ENCODE data around the gene CHRNA5. TPM values are rescaled to one million over a fixed set of nuclear protein-coding genes. Genes with fewer than 3 reads are reported as not detected.
"Not testable (repeated sequence)": the region's sequence is repeated elsewhere in the genome, so short reads cannot be mapped to it uniquely, and the experiment has no call there.

CHRNA5 gene
- total RNA-seq (2014; rRNA removed; shearing (Covaris generic)), result 7.8 and 10.0 TPM in 2 replicates

- DNase-seq, result peak; percentile 95
- Histone ChIP-seq H3K4me3 (ENCODE audit: insufficient read depth, low read depth, low read length) (peak within 1 kb of the TSS; percentile 83), H3K36me3 (replicated peaks; ENCODE audit: control insufficient read depth, insufficient read depth, low read length) (no peaks in the 10 kb centered on the region), H3K27me3 (ENCODE audit: control insufficient read depth, insufficient read depth, low read length) (no peaks in the 10 kb centered on the region)
Measured at GRCh38 chr15:78565097-78565950, at the start of gene CHRNA5. Gene CHRNA5, plus strand, starts transcription at chr15:78565520. Its CDS starts 200 bp downstream, at chr15:78565720.

GRCh38 chr15:78520035-78520434 is 45.3 kb upstream of the CHRNA5 start:
- DNase-seq; H3K36me3 ChIP-seq (replicated peaks; ENCODE audit: control insufficient read depth, insufficient read depth, low read length): not testable (repeated sequence)

GRCh38 chr15:78524230-78524629 is 41.1 kb upstream of the CHRNA5 start:
- DNase-seq, result no peak
- Histone ChIP-seq H3K27me3 (ENCODE audit: control insufficient read depth, insufficient read depth, low read length) (no peaks in the 10 kb centered on the region), H3K36me3 (replicated peaks; ENCODE audit: control insufficient read depth, insufficient read depth, low read length) (no peaks in the 10 kb centered on the region), H3K4me3 (ENCODE audit: insufficient read depth, low read depth, low read length) (no peak overlapping the region)

More at GRCh38 chr15:78520035-78520434, 45.3 kb upstream of the CHRNA5 start:
- H3K4me3 ChIP-seq (ENCODE audit: insufficient read depth, low read depth, low read length); H3K27me3 ChIP-seq (ENCODE audit: control insufficient read depth, insufficient read depth, low read length): not testable (repeated sequence)

- no peaks in the 10 kb centered on the region for H3K36me3 ChIP-seq (replicated peaks; ENCODE audit: control insufficient read depth, insufficient read depth, low read length)
- DNase-seq, result no peak
- no peaks in the 10 kb centered on the region for H3K27me3 ChIP-seq (ENCODE audit: control insufficient read depth, insufficient read depth, low read length)
- H3K4me3 ChIP-seq (ENCODE audit: insufficient read depth, low read depth, low read length), result no peak overlapping the region
Measured at GRCh38 chr15:78527325-78527724, 38.0 kb upstream of the CHRNA5 start.

- DNase-seq, result no peak
- Histone ChIP-seq H3K36me3 (replicated peaks; ENCODE audit: control insufficient read depth, insufficient read depth, low read length) (no peaks in the 10 kb centered on the region), H3K4me3 (ENCODE audit: insufficient read depth, low read depth, low read length) (no peak overlapping the region), H3K27me3 (ENCODE audit: control insufficient read depth, insufficient read depth, low read length) (no peaks in the 10 kb centered on the region)
Measured at GRCh38 chr15:78533331-78533730, 32.0 kb upstream of the CHRNA5 start.

GRCh38 chr15:78536134-78536533 is 29.2 kb upstream of the CHRNA5 start:
- H3K4me3 ChIP-seq (ENCODE audit: insufficient read depth, low read depth, low read length), result no peak overlapping the region
- H3K27me3 ChIP-seq (ENCODE audit: control insufficient read depth, insufficient read depth, low read length), result no peaks in the 10 kb centered on the region
- DNase-seq, result no peak
- H3K36me3 ChIP-seq (replicated peaks; ENCODE audit: control insufficient read depth, insufficient read depth, low read length), result no peaks in the 10 kb centered on the region

DNA sequence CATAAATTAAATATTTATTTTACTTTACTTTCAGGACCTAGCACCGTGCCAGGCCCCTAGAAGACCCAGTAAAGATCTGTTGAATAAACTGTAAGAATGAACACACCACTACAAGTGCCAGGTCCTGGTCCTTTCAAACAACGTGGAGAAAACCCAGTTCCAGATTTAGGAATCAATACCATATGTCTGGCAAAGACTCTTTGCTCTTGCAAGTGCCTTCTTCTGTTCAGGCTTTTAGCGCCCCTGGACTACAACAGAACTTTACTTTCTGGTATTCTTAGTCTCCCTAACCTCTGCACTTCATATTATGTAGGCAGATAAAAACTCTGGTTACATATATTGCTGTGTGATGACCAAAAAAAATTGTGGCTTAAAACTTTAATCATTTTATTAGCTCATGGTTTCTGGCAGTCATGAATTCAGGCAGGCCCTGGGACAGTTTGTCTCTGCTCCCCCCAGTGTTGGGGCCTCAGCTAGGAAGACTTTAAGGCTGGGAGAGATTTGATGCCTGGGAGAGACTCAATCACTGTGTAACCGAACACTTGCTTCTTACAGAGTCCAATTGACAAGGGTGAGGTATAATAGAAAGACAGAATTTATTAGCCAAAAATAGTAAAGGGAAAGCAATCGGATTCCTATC is 27.9 kb upstream of the CHRNA5 start:
- Histone ChIP-seq H3K4me3 (ENCODE audit: insufficient read depth, low read depth, low read length) (no peak overlapping the region), H3K27me3 (ENCODE audit: control insufficient read depth, insufficient read depth, low read length) (no peaks in the 10 kb centered on the region), H3K36me3 (replicated peaks; ENCODE audit: control insufficient read depth, insufficient read depth, low read length) (peaks cover 4% of the 10 kb centered on the region)
- no peak for DNase-seq

DNA sequence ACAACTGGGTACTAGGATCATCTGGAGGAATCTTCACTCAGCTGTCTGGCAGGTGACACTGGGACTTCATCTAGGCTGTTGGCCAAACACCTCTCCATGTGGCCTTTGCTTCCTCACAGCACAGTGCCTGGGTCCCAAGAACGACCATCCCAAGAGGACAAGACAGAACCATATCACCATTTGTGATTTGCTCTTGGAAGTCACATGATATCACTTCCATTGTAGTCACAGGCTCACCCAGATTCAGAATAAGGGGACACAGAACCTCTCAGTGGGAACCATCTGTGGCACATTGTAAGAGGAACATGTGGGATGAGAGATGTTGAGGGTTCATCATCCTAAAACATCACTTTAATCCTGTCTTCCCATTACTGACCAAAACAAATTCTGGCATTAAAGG is 27.0 kb upstream of the CHRNA5 start:
- no peak for DNase-seq
- H3K4me3 ChIP-seq (ENCODE audit: insufficient read depth, low read depth, low read length), result no peak overlapping the region
- H3K36me3 ChIP-seq (replicated peaks; ENCODE audit: control insufficient read depth, insufficient read depth, low read length), result peaks cover 14% of the 10 kb centered on the region
- no peaks in the 10 kb centered on the region for H3K27me3 ChIP-seq (ENCODE audit: control insufficient read depth, insufficient read depth, low read length)

DNA sequence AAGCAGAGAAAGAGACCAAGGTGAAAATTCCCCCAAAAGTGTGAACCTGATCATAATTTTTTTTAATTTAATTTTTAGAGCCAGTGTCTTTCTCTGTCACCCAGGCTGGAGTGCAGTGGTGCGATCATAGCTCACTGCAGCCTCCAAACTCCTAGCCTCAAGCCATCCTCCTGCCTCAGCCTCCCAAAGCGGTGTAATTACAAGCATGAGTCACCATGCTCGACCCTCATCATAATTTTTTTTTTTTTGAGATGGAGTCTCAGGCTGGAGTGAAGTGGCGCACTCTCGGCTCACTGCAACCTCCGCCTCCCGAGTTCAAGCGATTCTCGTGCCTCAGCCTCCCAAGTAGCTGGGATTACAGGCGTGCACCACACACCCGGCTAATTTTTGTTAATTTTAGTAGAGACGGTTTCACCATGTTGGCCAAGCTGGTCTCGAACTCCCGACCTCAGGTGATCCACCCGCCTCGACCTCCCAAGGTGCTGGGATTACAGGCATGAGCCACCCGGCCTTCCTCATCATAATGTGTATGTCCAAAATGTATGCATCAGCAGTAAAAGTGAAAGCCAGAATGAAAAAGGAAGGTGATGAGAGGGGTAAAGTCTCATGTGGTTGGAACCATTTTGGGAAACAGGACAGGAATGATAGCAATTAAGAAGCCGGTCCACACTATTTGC is 25.7 kb upstream of the CHRNA5 start:
- Histone ChIP-seq H3K4me3 (ENCODE audit: insufficient read depth, low read depth, low read length) (peak overlapping the region; percentile 87), H3K36me3 (replicated peaks; ENCODE audit: control insufficient read depth, insufficient read depth, low read length) (peaks cover 15% of the 10 kb centered on the region)
- not testable (repeated sequence) for DNase-seq; H3K27me3 ChIP-seq (ENCODE audit: control insufficient read depth, insufficient read depth, low read length)

DNA sequence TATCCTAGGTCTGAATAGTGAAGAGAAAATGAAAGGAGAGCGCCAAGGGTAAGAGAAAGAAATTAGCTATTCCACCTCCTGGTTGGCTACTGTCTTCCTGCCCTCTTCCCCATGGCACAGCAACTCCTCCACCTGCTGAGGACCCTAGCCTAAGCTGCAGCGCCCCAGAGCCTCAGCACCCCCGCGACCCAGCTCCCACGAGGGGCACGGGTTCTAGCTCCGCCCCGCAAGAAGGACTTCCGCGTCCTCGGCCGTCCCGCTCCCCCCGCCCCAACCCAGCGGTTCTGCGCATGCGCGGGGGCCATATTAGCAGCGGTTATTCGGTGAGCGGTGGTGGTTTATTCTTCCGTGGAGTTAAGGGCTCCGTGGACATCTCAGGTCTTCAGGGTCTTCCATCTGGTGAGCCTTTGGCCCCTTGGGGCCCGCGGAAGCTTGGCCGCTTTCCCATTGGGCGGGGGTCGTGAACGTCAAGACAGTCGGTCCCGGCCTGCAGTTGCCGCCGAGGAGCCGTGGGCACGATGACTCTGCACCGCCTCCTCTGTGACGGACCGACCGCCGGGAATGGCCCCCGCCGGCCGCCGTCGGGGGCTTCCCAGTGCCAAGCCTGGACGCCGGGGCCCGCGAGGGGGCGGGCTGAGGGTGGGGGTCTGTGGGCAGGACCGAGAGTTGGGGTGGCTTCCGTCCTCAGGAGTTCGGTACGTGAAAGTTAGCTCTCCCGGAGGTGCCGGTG is 25.0 kb upstream of the CHRNA5 start, which contains the start of gene PSMA4:
Gene PSMA4 (plus strand): TSS at position 304 of the 730 bp plus-strand sequence. CDS start 1,484 bp downstream, outside the sequence.
- H3K27me3 ChIP-seq (ENCODE audit: control insufficient read depth, insufficient read depth, low read length), result no peaks in the 10 kb centered on the region
- H3K4me3 ChIP-seq (ENCODE audit: insufficient read depth, low read depth, low read length), result peak within 1 kb of the TSS; percentile 87
- H3K36me3 ChIP-seq (replicated peaks; ENCODE audit: control insufficient read depth, insufficient read depth, low read length), result peaks cover 19% of the 10 kb centered on the region
- DNase-seq, result peak; percentile 97

GRCh38 chr15:78540871-78541743 is 24.2 kb upstream of the CHRNA5 start:
- peaks cover 24% of the 10 kb centered on the region for H3K36me3 ChIP-seq (replicated peaks; ENCODE audit: control insufficient read depth, insufficient read depth, low read length)
- H3K27me3 ChIP-seq (ENCODE audit: control insufficient read depth, insufficient read depth, low read length), result no peaks in the 10 kb centered on the region
- DNase-seq, result peak; percentile 26
- peak overlapping the region; percentile 87 for H3K4me3 ChIP-seq (ENCODE audit: insufficient read depth, low read depth, low read length)

- DNase-seq, result no peak
- no peak overlapping the region; the same call in 1 of the 2 replicates for H3K4me3 ChIP-seq (ENCODE audit: insufficient read depth, low read depth, low read length)
- no peaks in the 10 kb centered on the region for H3K27me3 ChIP-seq (ENCODE audit: control insufficient read depth, insufficient read depth, low read length)
- H3K36me3 ChIP-seq (replicated peaks; ENCODE audit: control insufficient read depth, insufficient read depth, low read length), result peaks cover 24% of the 10 kb centered on the region
Measured at GRCh38 chr15:78541744-78542034, 23.6 kb upstream of the CHRNA5 start.

GRCh38 chr15:78542647-78543046 is 22.7 kb upstream of the CHRNA5 start:
- no peak for DNase-seq
- peaks cover 28% of the 10 kb centered on the region for H3K36me3 ChIP-seq (replicated peaks; ENCODE audit: control insufficient read depth, insufficient read depth, low read length)
- H3K4me3 ChIP-seq (ENCODE audit: insufficient read depth, low read depth, low read length), result no peak overlapping the region
- no peaks in the 10 kb centered on the region for H3K27me3 ChIP-seq (ENCODE audit: control insufficient read depth, insufficient read depth, low read length)
